AG04449 (cell line): ENCODE results near the gene C12orf56.
A peak's percentile ranks its signal among the peaks of the same experiment; 100 is the strongest.
"Not testable (repeated sequence)": the region's sequence is repeated elsewhere in the genome, so short reads cannot be mapped to it uniquely, and the experiment has no call there.

ENCODE experiments used
- CTCF ChIA-PET: fragments of 350-600 bp; formaldehyde crosslinking; extraction: SDS; loops from one replicate; lab custom pipeline; 2021; ENCODE audit warnings: antibody characterized with exemption; lab: Yijun Ruan, JAX
- POLR2A ChIA-PET: fragments of 400-600, 350-600 bp; formaldehyde crosslinking; extraction: SDS; loops from one replicate; lab custom pipeline; 2020; ENCODE audit warnings: antibody characterized with exemption, inconsistent platforms; lab: Yijun Ruan, JAX
- DNase-seq: peaks from one replicate; pipeline ENCODE4 v3.0.0-alpha.2; 2010; ENCODE audit warnings: low read depth, low spot score
- H3K4me3 ChIP-seq: 2 replicates; pipeline ENCODE4 v1.5.1; 2011; ENCODE audit warnings: low read depth, mild to moderate bottlenecking, control low read depth, low read length
- TF ChIP-seq, protein P1 (sequence below): IDR thresholded peaks from one replicate; pipeline ENCODE4 v1.5.1; 2011; ENCODE audit warnings: mild to moderate bottlenecking, moderate library complexity, low read length, control low read depth, inconsistent platforms; ENCODE audit not compliant: insufficient read depth; ENCODE audit errors: missing control alignments

The C12orf56 gene

DNA sequence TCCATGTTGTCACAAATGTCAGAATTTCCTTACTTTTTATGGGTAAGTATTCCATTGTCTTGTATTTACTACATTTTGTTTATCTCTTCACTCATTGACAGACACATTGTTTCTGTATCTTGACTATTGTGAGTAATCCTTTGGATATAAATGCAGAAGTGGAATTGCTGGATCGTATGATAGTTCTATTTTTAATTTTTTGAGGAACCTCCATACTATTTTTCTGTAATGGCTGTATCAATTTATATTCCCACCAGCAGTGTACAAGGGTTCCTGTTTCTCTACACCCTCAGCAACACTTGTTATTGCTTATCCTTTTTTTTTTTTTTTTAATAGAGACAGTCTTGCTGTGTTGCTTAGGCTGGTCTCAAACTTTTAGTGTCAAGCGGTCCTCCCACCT lies 164.9 kb downstream of the C12orf56 start:
- DNase-seq, result no peak
- POLR2A ChIA-PET, result no interaction called here
- CTCF ChIA-PET, result no interaction called here
- TF ChIP-seq, protein P1, sequence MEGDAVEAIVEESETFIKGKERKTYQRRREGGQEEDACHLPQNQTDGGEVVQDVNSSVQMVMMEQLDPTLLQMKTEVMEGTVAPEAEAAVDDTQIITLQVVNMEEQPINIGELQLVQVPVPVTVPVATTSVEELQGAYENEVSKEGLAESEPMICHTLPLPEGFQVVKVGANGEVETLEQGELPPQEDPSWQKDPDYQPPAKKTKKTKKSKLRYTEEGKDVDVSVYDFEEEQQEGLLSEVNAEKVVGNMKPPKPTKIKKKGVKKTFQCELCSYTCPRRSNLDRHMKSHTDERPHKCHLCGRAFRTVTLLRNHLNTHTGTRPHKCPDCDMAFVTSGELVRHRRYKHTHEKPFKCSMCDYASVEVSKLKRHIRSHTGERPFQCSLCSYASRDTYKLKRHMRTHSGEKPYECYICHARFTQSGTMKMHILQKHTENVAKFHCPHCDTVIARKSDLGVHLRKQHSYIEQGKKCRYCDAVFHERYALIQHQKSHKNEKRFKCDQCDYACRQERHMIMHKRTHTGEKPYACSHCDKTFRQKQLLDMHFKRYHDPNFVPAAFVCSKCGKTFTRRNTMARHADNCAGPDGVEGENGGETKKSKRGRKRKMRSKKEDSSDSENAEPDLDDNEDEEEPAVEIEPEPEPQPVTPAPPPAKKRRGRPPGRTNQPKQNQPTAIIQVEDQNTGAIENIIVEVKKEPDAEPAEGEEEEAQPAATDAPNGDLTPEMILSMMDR, result no peak
- no peak overlapping the region for H3K4me3 ChIP-seq

- ChIA-PET POLR2A (interaction anchor here (0.7 to 1.2 kb wide), 3 partner anchors 10 to 378 kb away, joined by 3 to 4 read pairs (median 4); partner anchors contain the start of gene SRGAP1), CTCF (interaction anchor here (0.7 kb wide), 1 partner anchor 377 kb away, joined by 3 read pairs; the partner anchor contains the start of gene SRGAP1)
- peak within 1 kb of the TSS; percentile 90 for H3K4me3 ChIP-seq
- TF ChIP-seq, protein P1, result no peak
- DNase-seq, result peak; percentile 59
These were observed 168.4 kb downstream of the C12orf56 start, which contains the start of gene KICS2 for GRCh38 chr12:64222009-64222765. Gene KICS2, minus strand, starts transcription at chr12:64222296. Its CDS starts 59 bp downstream, at chr12:64222237.

- no peak for DNase-seq
- TF ChIP-seq, protein P1, result no peak
- ChIA-PET CTCF (interaction anchor here (1.4 kb wide), 1 partner anchor 377 kb away, joined by 5 read pairs; the partner anchor contains the start of gene SRGAP1), POLR2A (interaction anchor here (0.7 to 1.2 kb wide), 3 partner anchors 11 to 378 kb away, joined by 3 to 4 read pairs (median 4); partner anchors contain the start of gene SRGAP1)
- H3K4me3 ChIP-seq, result peak overlapping the region; percentile 90
These were observed 168.9 kb downstream of the C12orf56 start for GRCh38 chr12:64221651-64222008.

- no peak for DNase-seq
- CTCF ChIA-PET, result no interaction called here
- no peak overlapping the region for H3K4me3 ChIP-seq
- POLR2A ChIA-PET, result no interaction called here
- TF ChIP-seq, protein P1, result no peak
These were observed 170.5 kb downstream of the C12orf56 start for GRCh38 chr12:64220046-64220445.

- ChIA-PET POLR2A (no interaction called here), CTCF (interaction anchor here (1.0 to 1.2 kb wide), 2 partner anchors 376 to 397 kb away, joined by 3 to 4 read pairs; no protein-coding TSS in a partner anchor)
- DNase-seq, result no peak
- TF ChIP-seq, protein P1, result no peak
- H3K4me3 ChIP-seq, result no peak overlapping the region
These were observed 171.4 kb downstream of the C12orf56 start for GRCh38 chr12:64219145-64219544.

- TF ChIP-seq, protein P1, result no peak
- ChIA-PET CTCF (interaction anchor here (1.0 to 1.2 kb wide), 2 partner anchors 375 to 396 kb away, joined by 3 to 4 read pairs; no protein-coding TSS in a partner anchor), POLR2A (interaction anchor here (1.1 kb wide), 1 partner anchor 37 kb away, joined by 3 read pairs; no protein-coding TSS in a partner anchor)
- H3K4me3 ChIP-seq, result no peak overlapping the region
- DNase-seq, result no peak
These were observed 172.0 kb downstream of the C12orf56 start for GRCh38 chr12:64218597-64218996.

DNA sequence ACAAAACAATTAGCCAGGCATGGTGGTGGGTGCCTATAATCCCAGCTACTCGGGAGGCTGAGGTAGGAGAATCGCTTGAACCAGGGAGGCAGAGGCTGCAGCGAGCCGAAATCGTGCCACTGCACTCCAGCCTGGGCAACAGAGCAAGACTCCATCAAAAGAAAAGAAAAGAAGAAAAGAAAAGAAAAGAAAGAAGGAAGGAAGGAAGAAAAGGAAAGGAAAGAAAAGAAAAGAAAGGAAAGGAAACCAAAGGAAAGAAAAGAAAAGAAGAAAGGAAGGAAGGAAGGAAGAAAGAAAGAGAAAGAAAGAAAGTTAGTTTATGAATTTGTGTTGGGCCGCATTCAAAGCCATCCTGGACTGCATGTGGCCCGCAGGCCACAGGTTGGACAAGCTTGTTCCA lies 172.9 kb downstream of the C12orf56 start:
- POLR2A ChIA-PET, result interaction anchor here (1.1 kb wide), 1 partner anchor 36 kb away, joined by 3 read pairs; no protein-coding TSS in a partner anchor
- CTCF ChIA-PET, DNase-seq, H3K4me3 ChIP-seq: not testable (repeated sequence)
